Measurements from ENCODE around the gene SLC25A45. TPM values are rescaled to one million over a fixed set of nuclear protein-coding genes. Genes with fewer than 3 reads are reported as not detected.

SLC25A45 gene
- total and polyA plus RNA-seq, 8 donors = 8.4 to 17.0 (median 11.8) TPM

GRCh38 chr11:65396769-65397745 is 14.6 kb upstream of the SLC25A45 start:
- intact Hi-C loops (cut with DNase I) = no loop called here
- H3K4me3 ChIP-seq = no peak overlapping the region
- no peaks in the 10 kb centered on the region for H3K9me3 ChIP-seq
- TF ChIP-seq, protein P1, sequence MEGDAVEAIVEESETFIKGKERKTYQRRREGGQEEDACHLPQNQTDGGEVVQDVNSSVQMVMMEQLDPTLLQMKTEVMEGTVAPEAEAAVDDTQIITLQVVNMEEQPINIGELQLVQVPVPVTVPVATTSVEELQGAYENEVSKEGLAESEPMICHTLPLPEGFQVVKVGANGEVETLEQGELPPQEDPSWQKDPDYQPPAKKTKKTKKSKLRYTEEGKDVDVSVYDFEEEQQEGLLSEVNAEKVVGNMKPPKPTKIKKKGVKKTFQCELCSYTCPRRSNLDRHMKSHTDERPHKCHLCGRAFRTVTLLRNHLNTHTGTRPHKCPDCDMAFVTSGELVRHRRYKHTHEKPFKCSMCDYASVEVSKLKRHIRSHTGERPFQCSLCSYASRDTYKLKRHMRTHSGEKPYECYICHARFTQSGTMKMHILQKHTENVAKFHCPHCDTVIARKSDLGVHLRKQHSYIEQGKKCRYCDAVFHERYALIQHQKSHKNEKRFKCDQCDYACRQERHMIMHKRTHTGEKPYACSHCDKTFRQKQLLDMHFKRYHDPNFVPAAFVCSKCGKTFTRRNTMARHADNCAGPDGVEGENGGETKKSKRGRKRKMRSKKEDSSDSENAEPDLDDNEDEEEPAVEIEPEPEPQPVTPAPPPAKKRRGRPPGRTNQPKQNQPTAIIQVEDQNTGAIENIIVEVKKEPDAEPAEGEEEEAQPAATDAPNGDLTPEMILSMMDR (IDR thresholded peaks at IDR 0.05) = no peak
- H3K4me1 ChIP-seq = no peaks in the 10 kb centered on the region
- peaks cover 0 to 98% of the 10 kb centered on the region in 2 donors for H3K36me3 ChIP-seq
- DNase-seq (peak in 1 of 4 donors; percentile 67), ATAC-seq (no peak)
- no peak overlapping the region for H3K27ac ChIP-seq
- no peaks in the 10 kb centered on the region for H3K27me3 ChIP-seq

- Histone ChIP-seq H3K9me3 (no peaks in the 10 kb centered on the region), H3K36me3 (peaks cover 0 to 100% of the 10 kb centered on the region in 2 donors), H3K4me1 (peaks cover 1 to 8% of the 10 kb centered on the region in 2 donors), H3K4me3 (no peak overlapping the region), H3K27ac (no peak overlapping the region), H3K27me3 (no peaks in the 10 kb centered on the region)
- ATAC-seq (no peak), DNase-seq (peak in 2 of 4 donors; percentile 27 to 59)
- intact Hi-C loops (cut with DNase I) = no loop called here
- TF ChIP-seq, protein P1 (IDR thresholded peaks at IDR 0.05) = no peak
Measured at GRCh38 chr11:65395961-65396530, 13.6 kb upstream of the SLC25A45 start.

DNA sequence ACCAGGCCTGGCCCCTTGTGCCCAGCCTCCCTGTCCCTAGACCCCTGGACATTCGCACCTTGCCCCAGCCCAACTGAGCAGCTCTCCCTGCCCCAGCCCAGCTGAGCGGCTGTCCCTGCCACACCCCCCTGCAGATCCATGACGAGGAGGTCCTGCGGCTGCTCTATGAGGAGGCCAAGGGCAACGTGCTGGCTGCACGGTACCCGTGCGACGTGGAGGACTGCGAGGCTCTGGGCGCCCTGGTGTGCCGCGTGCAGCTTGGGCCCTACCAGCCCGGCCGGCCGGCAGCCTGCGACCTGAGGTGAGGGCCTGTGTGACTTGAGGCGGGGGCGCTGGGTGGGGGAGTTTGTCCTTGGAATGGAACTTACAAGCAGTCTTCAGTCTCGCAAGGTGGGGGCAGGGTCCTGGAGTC is 11.7 kb upstream of the SLC25A45 start:
- H3K27ac ChIP-seq = no peak overlapping the region
- no peak for ATAC-seq
- H3K4me3 ChIP-seq = no peak overlapping the region

DNA sequence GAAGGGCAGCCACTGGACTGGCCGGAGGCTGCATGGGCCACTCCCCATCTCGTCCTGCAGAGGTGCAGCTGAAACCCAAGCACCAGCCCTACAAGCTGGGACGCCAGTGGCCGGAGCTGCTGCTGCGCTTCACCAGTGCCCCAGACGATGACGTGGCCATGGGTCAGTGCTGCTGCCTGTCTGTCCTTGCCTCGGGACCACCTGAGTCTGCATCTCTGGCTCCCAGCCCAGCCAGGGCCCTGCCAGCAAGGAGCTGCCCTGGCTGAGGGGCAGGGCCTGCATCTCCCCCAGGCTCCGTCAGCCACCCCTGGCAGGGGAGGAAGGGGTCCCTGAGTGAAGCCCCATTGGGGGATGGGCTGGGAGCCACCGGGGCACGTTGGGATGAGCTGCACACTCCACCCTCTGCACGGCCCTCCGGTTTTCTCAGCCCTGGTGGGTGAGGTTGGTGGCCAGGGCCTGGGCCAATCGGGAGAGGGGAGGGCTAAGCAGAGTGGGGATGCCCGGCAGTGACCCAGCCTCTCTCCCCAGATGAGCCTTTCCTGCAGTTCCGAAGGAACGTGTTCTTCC is 11.2 kb upstream of the SLC25A45 start:
- peak in 1 of 4 donors; percentile 64 for DNase-seq

More for the DNA sequence above, 11.7 kb upstream of the SLC25A45 start:
- intact Hi-C loops (cut with DNase I) = no loop called here
- peaks cover 19 to 27% of the 10 kb centered on the region in 2 donors for H3K4me1 ChIP-seq
- H3K27me3 ChIP-seq = no peaks in the 10 kb centered on the region
- DNase-seq = peak in 1 of 4 donors; percentile 79
- TF ChIP-seq, protein P1 (IDR thresholded peaks at IDR 0.05) = no peak
- no peaks in the 10 kb centered on the region for H3K9me3 ChIP-seq
- peaks cover 0 to 89% of the 10 kb centered on the region in 2 donors for H3K36me3 ChIP-seq

More for the DNA sequence above, 11.2 kb upstream of the SLC25A45 start:
- Histone ChIP-seq H3K27me3 (no peaks in the 10 kb centered on the region), H3K36me3 (peaks cover 0 to 86% of the 10 kb centered on the region in 2 donors), H3K4me1 (peaks cover 25 to 33% of the 10 kb centered on the region in 2 donors), H3K27ac (no peak overlapping the region), H3K4me3 (no peak overlapping the region), H3K9me3 (no peaks in the 10 kb centered on the region)
- no peak for ATAC-seq
- TF ChIP-seq, protein P1 (IDR thresholded peaks at IDR 0.05) = no peak
- intact Hi-C loops (cut with DNase I) = no loop called here

All from left lung (tissue), 10 donors.